CD4-positive, alpha-beta T cell treated with Interleukin-10 for 1 hour (primary cell): ENCODE data around the gene ATAD3C.
"Not testable (repeated sequence)": the region's sequence is repeated elsewhere in the genome, so short reads cannot be mapped to it uniquely, and the experiment has no call there.

Source experiments
- DNase-seq: peaks from one replicate; pipeline ENCODE4 v3.0.0-alpha.2; 2020

ATAD3C gene

GRCh38 chr1:1513675-1514074 lies 64.2 kb downstream of the ATAD3C start:
- not testable (repeated sequence) for DNase-seq

- not testable (repeated sequence) for DNase-seq
Measured at GRCh38 chr1:1514376-1514775, 64.9 kb downstream of the ATAD3C start.

- not testable (repeated sequence) for DNase-seq
Measured at GRCh38 chr1:1516923-1517322, 67.4 kb downstream of the ATAD3C start.

GRCh38 chr1:1517973-1518620 lies 68.6 kb downstream of the ATAD3C start:
- no peak for DNase-seq

GRCh38 chr1:1518621-1519007 lies 69.1 kb downstream of the ATAD3C start:
- not testable (repeated sequence) for DNase-seq
